Endothelial cell of umbilical vein (primary cell): Measurements from ENCODE around the gene CCDC12. TPM values are rescaled to one million over a fixed set of nuclear protein-coding genes. Genes with fewer than 3 reads are reported as not detected.

Experiments used
- BruUV-seq: library from RNA; stranded (reverse); fragments of 400-500 nt; replicated peaks from 2 replicates; lab custom pipeline; 2021; lab: Mats Ljungman, UMichigan
- CTCF ChIA-PET: fragments of 300-600, 350-600 bp; sonication (Branson Sonifier 250); formaldehyde crosslinking; loops from one replicate; lab custom pipeline; 2021; ENCODE audit warnings: antibody characterized with exemption, inconsistent platforms; lab: Charles Lee
- POLR2A ChIA-PET: fragments of 300-600, 350-600 bp; sonication (Branson Sonifier 250); formaldehyde crosslinking; loops from one replicate; lab custom pipeline; 2021; ENCODE audit warnings: antibody characterized with exemption, inconsistent platforms; lab: Charles Lee
- DNase-seq: peaks from one replicate; pipeline ENCODE4 v3.0.0-alpha.2; 2011; ENCODE audit warnings: low read depth, low spot score
- FAIRE-seq: peaks from 2 replicates; lab custom pipeline; 2011; peaks lifted over from hg19 to GRCh38; lab: Jason Lieb, UNC
- H2AFZ ChIP-seq: 2 replicates; pipeline ENCODE4 v1.6.0; 2012; ENCODE audit warnings: low read depth, low read length, control low read depth, inconsistent platforms
- H3K27ac ChIP-seq: 2 replicates; pipeline ENCODE4 v1.5.1; 2011; ENCODE audit warnings: low read depth, mild to moderate bottlenecking, control low read depth, low read length, moderate library complexity; ENCODE audit not compliant: insufficient read depth
- H3K27me3 ChIP-seq, 2 experiments: 2 replicates each; pipeline versions ENCODE4 v1.6.0 to v1.6.1; 2011; ENCODE audit warnings: low read length in 2 of 2, mixed read lengths in 1 of 2; ENCODE audit not compliant: control insufficient read depth in 2 of 2, insufficient read depth in 2 of 2
- H3K36me3 ChIP-seq, 2 experiments: 2 replicates in 1 of 2; 3 replicates in 1 of 2; pipeline ENCODE4 v1.5.1; 2011; ENCODE audit warnings: low read length in 2 of 2, mild to moderate bottlenecking in 1 of 2, moderate library complexity in 1 of 2; ENCODE audit not compliant: control insufficient read depth in 2 of 2, insufficient read depth in 2 of 2; ENCODE audit errors: extremely low read depth in 1 of 2
- H3K4me1 ChIP-seq: 3 replicates; pipeline ENCODE4 v1.5.1; 2011; ENCODE audit warnings: mild to moderate bottlenecking, low read length; ENCODE audit not compliant: control insufficient read depth, insufficient read depth; ENCODE audit errors: extremely low read depth
- H3K4me2 ChIP-seq: 2 replicates; pipeline ENCODE4 v1.6.1; 2011; ENCODE audit warnings: low read length, control low read depth, mixed read lengths; ENCODE audit not compliant: insufficient read depth
- H3K4me3 ChIP-seq, 3 experiments: fragments of 200-600 bp in 1 of 3; sonication (generic), shearing (Covaris generic) in 1 of 3; replicated peaks in 1 of 3; 2 replicates each; pipeline ENCODE4 v1.5.1; 2011 to 2016; ENCODE audit warnings: control low read depth in 3 of 3, low read length in 3 of 3, mild to moderate bottlenecking in 2 of 3, inconsistent platforms in 1 of 3, low read depth in 1 of 3, moderate library complexity in 1 of 3; ENCODE audit not compliant: insufficient read depth in 1 of 3
- H3K79me2 ChIP-seq: 2 replicates; pipeline ENCODE4 v1.6.0; 2012; ENCODE audit warnings: low read length, inconsistent platforms; ENCODE audit not compliant: control insufficient read depth, insufficient read depth
- H3K9ac ChIP-seq: replicated peaks from 2 replicates; pipeline ENCODE3; 2011; ENCODE audit warnings: low read length, control low read depth; ENCODE audit not compliant: insufficient read depth; ENCODE audit errors: extremely low read depth
- H3K9me1 ChIP-seq: replicated peaks from 3 replicates; pipeline ENCODE4 v1.6.0; 2011; ENCODE audit warnings: mild to moderate bottlenecking, low read length; ENCODE audit not compliant: control insufficient read depth, insufficient read depth; ENCODE audit errors: extremely low read depth
- H3K9me3 ChIP-seq: replicated peaks from 2 replicates; pipeline ENCODE4 v1.5.1; 2012; ENCODE audit warnings: low read length, inconsistent platforms; ENCODE audit not compliant: control insufficient read depth, insufficient read depth
- H4K20me1 ChIP-seq: replicated peaks from 2 replicates; pipeline ENCODE3; 2011; ENCODE audit warnings: mild to moderate bottlenecking, low read length; ENCODE audit not compliant: control insufficient read depth, insufficient read depth; ENCODE audit errors: extremely low read depth
- CTCF ChIP-seq, 2 donors: IDR thresholded peaks; 1 replicate in 1 of 2; 2 replicates in 1 of 2; pipeline ENCODE4 v1.5.1; 2011; ENCODE audit warnings: low read length in 2 of 2, mild to moderate bottlenecking in 2 of 2, moderate library complexity in 2 of 2, control low read depth in 1 of 2, inconsistent platforms in 1 of 2, low read depth in 1 of 2; ENCODE audit not compliant: insufficient read depth in 1 of 2; ENCODE audit errors: extremely low read depth in 1 of 2
- FOS ChIP-seq: IDR thresholded peaks from 2 replicates; pipeline ENCODE4 v1.6.1; 2011; ENCODE audit warnings: mild to moderate bottlenecking, low read length, moderate library complexity, borderline replicate concordance; ENCODE audit not compliant: insufficient read depth
- GATA2 ChIP-seq: IDR thresholded peaks from 2 replicates; pipeline ENCODE4 v1.7.0; 2011; ENCODE audit warnings: low read depth, mild to moderate bottlenecking, moderate library complexity, mixed read lengths, low read length; ENCODE audit not compliant: insufficient read length, insufficient read depth
- POLR2A ChIP-seq: IDR thresholded peaks from 2 replicates; pipeline ENCODE4 v1.6.1; 2012; ENCODE audit warnings: low read depth, mild to moderate bottlenecking, control low read depth, low read length
- POLR2AphosphoS5 ChIP-seq: IDR thresholded peaks from 2 replicates; pipeline ENCODE4 v1.6.1; 2012; ENCODE audit warnings: low read depth, mild to moderate bottlenecking, control low read depth, low read length, moderate library complexity; ENCODE audit not compliant: insufficient read depth
- dilution Hi-C: fragments of 300-500 bp; cut with MboI; formaldehyde crosslinking; loops from one replicate; pipeline ENCODE4 v1.15.0; 2019; ENCODE audit warnings: low sequenced_read_pairs; ENCODE audit not compliant: extremely low pct_ligation_motif_present
- intact Hi-C: fragments of 100-400 bp; cut with micrococcal nuclease; formaldehyde crosslinking; loops from one replicate; pipeline ENCODE4 v1.10.0; 2022
- polyA plus RNA-seq, 4 experiments: library from polyadenylated mRNA; depleted of rRNA in 3 of 4; stranded (reverse) in 3 of 4; unstranded in 1 of 4; fragments of >200 nt; gene quantifications; 2 replicates each; pipeline versions ENCODE4 v1.2.1 to v1.2.3, GENCODE V29; 2011 to 2012; ENCODE audit warnings: missing spikeins in 1 of 4
- total RNA-seq: library from RNA; stranded (reverse); gene quantifications from 2 replicates; pipeline ENCODE4 v1.2.3, GENCODE V29; 2021

Gene CCDC12
- total and polyA plus RNA-seq, 2 donors (not counting 3 experiments of a cell fraction or from before 2014, with no cell fraction given), result 35.1 to 50.5 TPM

DNA sequence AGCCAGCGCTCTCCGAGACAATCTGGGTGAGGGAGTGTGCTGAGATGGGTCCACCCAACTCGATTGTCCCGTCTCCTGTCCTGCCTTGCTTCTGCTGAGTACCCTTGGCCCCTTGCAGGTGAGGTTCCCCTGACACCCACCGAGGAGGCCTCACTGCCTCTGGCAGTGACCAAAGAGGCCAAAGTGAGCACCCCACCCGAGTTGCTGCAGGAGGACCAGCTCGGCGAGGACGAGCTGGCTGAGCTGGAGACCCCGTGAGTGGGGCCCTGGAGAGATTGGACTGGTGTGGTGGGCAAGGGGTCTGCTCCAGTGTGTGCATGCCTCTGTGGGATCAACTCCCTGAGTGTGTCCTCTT lies 26.5 kb upstream of the CCDC12 start:
- BruUV-seq, result no TSS peak
- TF ChIP-seq FOS, result no peak
- no peak for TF ChIP-seq POLR2A
- no peak for TF ChIP-seq GATA2
- intact Hi-C loops (no loop called here), dilution Hi-C loops (no loop called here)
- Histone ChIP-seq H3K9me1 (no peaks in the 10 kb centered on the region), H3K4me3 (no peak overlapping the region), H3K79me2 (no peaks in the 10 kb centered on the region), H3K9me3 (no peaks in the 10 kb centered on the region), H3K36me3 (peaks cover 2 to 50% of the 10 kb centered on the region in 2 experiments), H4K20me1 (no peaks in the 10 kb centered on the region), H3K9ac (no peak overlapping the region), H2AFZ (no peak overlapping the region), H3K27ac (no peak overlapping the region), H3K4me2 (no peak overlapping the region), H3K27me3 (no peaks in the 10 kb centered on the region), H3K4me1 (no peaks in the 10 kb centered on the region)
- CTCF ChIA-PET, result no interaction called here
- no peak for DNase-seq
- FAIRE-seq, result no peak
- POLR2A ChIA-PET, result no interaction called here

GRCh38 chr3:47002171-47003055 lies 25.9 kb upstream of the CCDC12 start:
- ChIA-PET CTCF (no interaction called here), POLR2A (no interaction called here)
- peaks cover 2 to 50% of the 10 kb centered on the region in 2 experiments for H3K36me3 ChIP-seq
- dilution Hi-C loops, result no loop called here
- no peak overlapping the region for H3K9ac ChIP-seq
- no peaks in the 10 kb centered on the region for H3K9me3 ChIP-seq
- no TSS peak for BruUV-seq
- H3K27ac ChIP-seq, result no peak overlapping the region
- no peak for DNase-seq
- intact Hi-C loops, result no loop called here
- H3K4me1 ChIP-seq, result no peaks in the 10 kb centered on the region
- H3K27me3 ChIP-seq, result no peaks in the 10 kb centered on the region
- H3K4me2 ChIP-seq, result no peak overlapping the region
- no peak for FAIRE-seq
- no peaks in the 10 kb centered on the region for H3K9me1 ChIP-seq
- TF ChIP-seq CTCF (IDR thresholded peaks at IDR 0.05; ENCODE audit: extremely low read depth in 1 of 2, insufficient read depth in 1 of 2, low read depth in 1 of 2, low read length in 2 of 2) (peak in 1 of 2 donors; percentile 3), POLR2AphosphoS5 (no peak)
- no peak overlapping the region for H2AFZ ChIP-seq
- H4K20me1 ChIP-seq, result no peaks in the 10 kb centered on the region
- no peaks in the 10 kb centered on the region for H3K79me2 ChIP-seq
- H3K4me3 ChIP-seq, result no peak overlapping the region
